Prostate gland (tissue), 2 donors: ENCODE measurements around the gene TMEM263. TPM values are rescaled to one million over a fixed set of nuclear protein-coding genes. Genes with fewer than 3 reads are reported as not detected.

Source experiments
- DNase-seq: peaks from one replicate; pipeline ENCODE4 v3.0.0-alpha.2; 2019; ENCODE audit warnings: low spot score
- H3K27ac ChIP-seq, 2 donors: fragments of 200-600 bp; sonication (generic); 2 replicates each; pipeline ENCODE4 v1.5.1; 2017 to 2019
- H3K27me3 ChIP-seq: fragments of 200-600 bp; sonication (generic); replicated peaks from 2 replicates; pipeline ENCODE4 v1.5.1; 2019; ENCODE audit not compliant: insufficient read depth
- H3K36me3 ChIP-seq, 2 donors: fragments of 200-600 bp; sonication (generic); 1 replicate in 1 of 2; 2 replicates in 1 of 2; pipeline versions ENCODE4 v1.5.1 to v1.8.1; 2017 to 2019
- H3K4me1 ChIP-seq: fragments of 200-600 bp; sonication (generic); replicated peaks from 2 replicates; pipeline ENCODE4 v1.5.1; 2019
- H3K4me3 ChIP-seq, 2 donors: fragments of 200-600 bp; sonication (generic); 2 replicates each; pipeline ENCODE4 v1.5.1; 2017 to 2019
- H3K9me3 ChIP-seq: fragments of 200-600 bp; sonication (generic); 2 replicates; pipeline ENCODE4 v1.5.1; 2017
- CTCF ChIP-seq, 4 experiments: fragments of 200-600 bp in 2 of 4; fragments of 450-650 bp in 2 of 4; sonication (generic) in 2 of 4; IDR thresholded peaks; 1 replicate in 3 of 4; 2 replicates in 1 of 4; pipeline ENCODE4 v1.5.1; 2016 to 2019; ENCODE audit warnings: antibody characterized with exemption in 4 of 4, mild to moderate bottlenecking in 2 of 4, moderate library complexity in 2 of 4
- POLR2A ChIP-seq: fragments of 450-650 bp; IDR thresholded peaks from one replicate; pipeline ENCODE4 v1.6.1; 2016; ENCODE audit warnings: antibody characterized with exemption, mild to moderate bottlenecking
- POLR2AphosphoS5 ChIP-seq: sonication (generic); formaldehyde crosslinking; IDR thresholded peaks from one replicate; pipeline ENCODE4 v1.6.1; 2017; ENCODE audit warnings: antibody characterized with exemption
- WGBS: methylation state at CpG from one replicate; pipeline ENCODE4 v1.1.5; 2018; 5-methylcytosine and 5-hydroxymethylcytosine counted together
- intact Hi-C: fragments of 100-400 bp; cut with DNase I; formaldehyde crosslinking; loops from one replicate; pipeline ENCODE4 v1.14.2; 2022
- total RNA-seq, 2 donors: library from RNA; depleted of rRNA; stranded (reverse); fragments of >200 nt; gene quantifications; one replicate each; pipeline ENCODE4 v1.1.0, GENCODE V29; 2016

TMEM263 gene
- total RNA-seq, 2 donors from 2014 or later = 41.7 to 44.4 TPM

- DNase-seq = peak; percentile 46
- WGBS = 0% methylated on average over 27 of the region's 34 CpGs
- Histone ChIP-seq H3K9me3 (no peaks in the 10 kb centered on the region), H3K4me3 (peak overlapping the region; percentile 98 to 99), H3K4me1 (no peaks in the 10 kb centered on the region), H3K27me3 (no peaks in the 10 kb centered on the region), H3K36me3 (no peaks in the 10 kb centered on the region), H3K27ac (peak overlapping the region; percentile 96 to 98)
- intact Hi-C loops = loop anchor here (2.0 to 5.0 kb wide), 3 partner anchors 31 to 137 kb away; partner anchors contain the start of genes CRY1 and MTERF2
- TF ChIP-seq CTCF (IDR thresholded peaks at IDR 0.05) (peak in 1 of 4 experiments; percentile 16), POLR2A (no peak), POLR2AphosphoS5 (no peak)
Measured at GRCh38 chr12:106956048-106956578, 406 bp downstream of the TMEM263 start.

- Histone ChIP-seq H3K27me3 (no peaks in the 10 kb centered on the region), H3K36me3 (no peaks in the 10 kb centered on the region), H3K4me1 (no peaks in the 10 kb centered on the region), H3K4me3 (peak overlapping the region; percentile 98 to 99), H3K27ac (no peak overlapping the region), H3K9me3 (no peaks in the 10 kb centered on the region)
- intact Hi-C loops = loop anchor here (2.0 to 5.0 kb wide), 3 partner anchors 29 to 135 kb away; partner anchors contain the start of genes CRY1 and MTERF2
- DNase-seq = no peak
- TF ChIP-seq CTCF (IDR thresholded peaks at IDR 0.05) (no peak), POLR2AphosphoS5 (no peak), POLR2A (no peak)
- WGBS = 7% methylated on average over 1 of the region's 1 CpG
Measured at GRCh38 chr12:106957583-106957982, 1.9 kb downstream of the TMEM263 start.

GRCh38 chr12:106960443-106960842 lies 4.7 kb downstream of the TMEM263 start:
- no peak overlapping the region for H3K4me3 ChIP-seq
- H3K9me3 ChIP-seq = no peaks in the 10 kb centered on the region
- 89% methylated on average over 3 of the region's 3 CpGs for WGBS
- intact Hi-C loops = no loop called here
- no peak for TF ChIP-seq POLR2A
- H3K27ac ChIP-seq = no peak overlapping the region
- no peaks in the 10 kb centered on the region for H3K36me3 ChIP-seq
- no peak for DNase-seq
- H3K27me3 ChIP-seq = no peaks in the 10 kb centered on the region
- no peaks in the 10 kb centered on the region for H3K4me1 ChIP-seq

- no peaks in the 10 kb centered on the region for H3K4me1 ChIP-seq
Measured at GRCh38 chr12:106962286-106962685, 6.6 kb downstream of the TMEM263 start.

GRCh38 chr12:106964526-106964925 lies 8.8 kb downstream of the TMEM263 start:
- WGBS = 91% methylated on average over 2 of the region's 2 CpGs
- intact Hi-C loops = no loop called here
- no peak overlapping the region for H3K27ac ChIP-seq
- no peaks in the 10 kb centered on the region for H3K4me1 ChIP-seq
- DNase-seq = no peak
- H3K36me3 ChIP-seq = no peaks in the 10 kb centered on the region
- no peaks in the 10 kb centered on the region for H3K27me3 ChIP-seq
- no peak overlapping the region for H3K4me3 ChIP-seq
- H3K9me3 ChIP-seq = no peaks in the 10 kb centered on the region
- no peak for TF ChIP-seq CTCF (IDR thresholded peaks at IDR 0.05)
- TF ChIP-seq POLR2A = no peak
- TF ChIP-seq POLR2AphosphoS5 = no peak

More at GRCh38 chr12:106962286-106962685, 6.6 kb downstream of the TMEM263 start:
- TF ChIP-seq CTCF (IDR thresholded peaks at IDR 0.05) (no peak), POLR2AphosphoS5 (no peak), POLR2A (no peak)
- WGBS = 49% methylated on average over 3 of the region's 3 CpGs
- intact Hi-C loops = no loop called here
- Histone ChIP-seq H3K4me3 (no peak overlapping the region), H3K36me3 (no peaks in the 10 kb centered on the region), H3K27me3 (no peaks in the 10 kb centered on the region), H3K27ac (no peak overlapping the region), H3K9me3 (no peaks in the 10 kb centered on the region)
- no peak for DNase-seq
